Activated CD4-positive, CD25-positive, alpha-beta regulatory T cell treated with anti-CD3 and anti-CD28 coated beads, Interleukin-2, amount 50 U/mL, for 16 hours (primary cell): ENCODE results near the gene MCC.
"Not testable (repeated sequence)": the region's sequence is repeated elsewhere in the genome, so short reads cannot be mapped to it uniquely, and the experiment has no call there.

ENCODE experiments used
- DNase-seq: peaks from one replicate; pipeline ENCODE4 v3.0.0-alpha.2; 2020; ENCODE audit warnings: low read depth, low spot score

The MCC gene

DNA sequence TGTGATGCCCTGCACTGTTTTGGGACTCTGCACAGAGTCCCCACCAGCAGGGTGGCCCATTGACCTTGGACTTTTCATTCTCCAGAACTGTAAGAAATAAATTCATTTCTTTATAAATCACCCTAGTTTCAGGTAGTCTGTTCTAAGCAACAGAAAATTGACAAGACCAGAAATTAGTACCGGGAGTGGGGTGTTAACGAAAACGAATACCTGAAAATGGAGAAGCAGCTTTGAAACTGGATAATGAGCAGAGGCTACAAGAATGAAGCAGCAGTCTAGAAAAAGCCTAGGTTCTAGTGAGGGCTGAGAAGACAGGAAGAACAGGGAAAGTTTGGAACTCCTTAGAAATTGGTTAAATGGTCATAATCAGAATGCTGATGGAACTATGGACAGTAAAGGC lies 2.1 kb upstream of the MCC start:
- no peak for DNase-seq

GRCh38 chr5:113489299-113489698 lies 1.0 kb upstream of the MCC start:
- no peak for DNase-seq

DNA sequence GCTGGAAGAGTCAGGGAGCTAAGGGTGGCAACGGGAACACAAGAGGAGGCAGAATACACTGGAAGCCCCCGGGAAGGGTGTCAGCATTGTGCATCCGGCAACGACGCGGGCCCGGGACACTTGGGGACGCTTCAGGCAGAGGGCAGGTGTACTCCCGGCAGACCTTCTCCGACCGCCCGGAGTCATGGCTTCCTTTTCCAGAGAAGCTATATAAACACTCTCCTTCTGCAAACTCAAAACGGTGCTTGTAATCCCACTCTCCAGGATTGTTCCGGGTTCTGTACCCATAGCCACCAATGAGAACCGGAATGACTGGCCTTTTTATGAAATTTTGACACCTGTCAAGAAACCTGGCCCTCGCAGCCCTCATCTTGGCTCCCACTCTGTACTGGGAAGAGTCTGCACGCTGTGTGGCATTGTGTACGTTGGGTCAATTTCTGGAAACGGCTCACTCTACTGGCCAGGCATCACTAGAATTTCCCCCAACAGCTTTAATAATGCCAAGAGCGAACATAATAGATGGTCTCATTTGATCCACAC lies 462 bp upstream of the MCC start:
- DNase-seq, result no peak

DNA sequence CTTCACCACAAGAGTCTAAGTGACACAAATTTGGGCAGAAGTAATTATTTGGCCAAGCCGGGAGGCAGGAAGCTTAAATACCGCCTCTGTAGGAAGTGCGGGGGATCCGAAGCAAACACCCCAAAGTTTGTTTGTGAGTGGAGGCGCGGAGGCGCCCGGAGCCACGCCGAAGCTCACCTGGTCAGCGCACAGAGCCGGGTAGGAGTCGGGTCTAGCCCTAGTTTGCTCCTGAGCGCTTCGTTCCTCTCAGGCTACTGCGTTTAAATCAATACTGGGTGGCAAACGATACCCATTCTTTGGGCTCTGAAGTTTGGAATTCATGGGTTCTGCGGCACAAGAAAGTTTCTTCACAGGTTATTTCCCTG lies 855 bp downstream of the MCC start:
- DNase-seq, result no peak

GRCh38 chr5:113480243-113480642 lies 8.0 kb downstream of the MCC start:
- DNase-seq, result no peak

DNA sequence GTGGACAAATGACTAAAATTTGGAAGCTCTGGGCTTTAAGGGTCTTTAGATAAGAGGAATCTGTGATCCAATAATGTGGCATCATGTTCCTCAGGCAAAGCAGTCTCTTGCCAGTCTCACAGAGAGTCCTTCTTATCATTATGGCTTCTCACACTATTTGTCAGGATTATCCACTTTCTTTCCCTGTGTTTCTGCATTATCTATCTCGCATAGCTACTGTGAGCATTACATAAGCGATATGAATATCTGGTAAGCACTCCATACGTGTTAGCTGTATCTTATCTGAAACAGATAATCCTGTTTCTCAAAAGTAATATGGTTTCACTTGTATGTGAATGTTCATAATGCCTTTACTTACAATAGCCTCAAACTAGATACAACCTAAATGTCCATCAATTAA lies 9.6 kb downstream of the MCC start:
- no peak for DNase-seq

DNA sequence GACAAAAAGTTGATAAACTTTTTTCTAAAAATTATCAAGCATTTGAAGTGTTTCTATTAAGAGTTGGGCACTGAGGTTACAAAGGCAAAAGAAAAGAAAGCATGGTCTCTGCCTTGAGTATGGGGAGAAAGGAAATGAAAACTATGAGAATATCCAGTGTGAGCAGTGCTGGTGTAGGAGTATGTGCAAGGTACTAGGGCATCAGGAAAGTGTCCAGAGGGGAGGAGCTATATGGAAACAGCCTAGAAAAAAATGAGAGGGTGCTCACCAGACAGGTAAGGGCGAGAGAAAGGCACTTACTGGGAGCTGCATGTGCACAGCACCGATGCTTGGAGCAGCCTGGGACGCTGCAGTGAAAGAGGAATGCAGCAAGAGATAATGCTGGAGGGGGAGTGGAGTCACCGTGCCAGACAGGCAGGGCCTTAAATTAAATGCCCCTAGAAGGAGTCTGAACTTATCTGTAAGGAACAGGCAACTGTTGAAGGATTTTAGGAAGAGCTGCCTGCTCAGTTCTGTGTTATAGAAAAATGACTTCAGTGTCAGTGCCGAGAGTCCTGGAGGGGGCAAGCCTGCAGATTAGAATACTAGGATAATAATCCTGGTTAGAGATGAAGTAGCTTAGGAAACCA lies 14.0 kb downstream of the MCC start:
- no peak for DNase-seq

- no peak for DNase-seq
Measured at GRCh38 chr5:113463032-113463431, 25.2 kb downstream of the MCC start.

DNA sequence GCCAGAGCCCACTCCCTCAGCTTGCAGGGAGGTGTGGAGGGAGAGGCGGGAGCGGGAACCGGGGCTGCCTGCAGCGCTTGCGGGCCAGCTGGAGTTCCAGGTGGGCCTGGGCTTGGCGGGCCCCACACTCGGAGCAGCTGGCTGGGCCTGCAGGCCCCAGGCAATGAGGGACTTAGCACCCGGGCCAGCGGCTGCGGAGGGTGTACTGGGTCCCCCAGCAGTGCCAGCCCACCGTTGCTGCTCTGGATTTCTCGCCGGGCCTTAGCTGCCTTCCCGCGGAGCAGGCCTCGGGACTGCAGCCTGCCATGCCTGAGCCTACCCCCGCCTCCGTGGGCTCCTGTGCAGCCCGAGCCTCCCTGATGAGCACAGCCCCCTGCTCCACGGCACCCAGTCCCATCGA lies 31.1 kb downstream of the MCC start:
- not testable (repeated sequence) for DNase-seq

DNA sequence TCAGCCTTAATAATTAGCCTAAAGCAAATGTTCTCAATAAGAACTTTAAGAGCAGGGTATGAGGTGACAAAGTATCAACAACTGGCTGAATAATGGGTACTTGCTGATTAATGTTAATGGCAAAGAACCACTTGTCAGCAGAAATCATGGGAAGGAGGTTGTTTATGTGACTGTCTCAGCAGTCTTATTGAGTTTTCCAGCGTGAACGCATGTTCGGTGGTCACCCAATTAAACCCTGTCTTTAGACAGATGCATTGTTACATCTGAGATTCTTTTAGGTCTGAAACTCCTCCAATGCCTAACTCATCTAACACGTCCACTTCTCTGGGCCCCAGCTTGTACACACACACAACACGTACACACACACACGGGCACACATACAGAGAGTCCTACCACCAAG lies 35.3 kb downstream of the MCC start:
- no peak for DNase-seq

- no peak for DNase-seq
Measured at GRCh38 chr5:113451797-113452196, 36.5 kb downstream of the MCC start.

DNA sequence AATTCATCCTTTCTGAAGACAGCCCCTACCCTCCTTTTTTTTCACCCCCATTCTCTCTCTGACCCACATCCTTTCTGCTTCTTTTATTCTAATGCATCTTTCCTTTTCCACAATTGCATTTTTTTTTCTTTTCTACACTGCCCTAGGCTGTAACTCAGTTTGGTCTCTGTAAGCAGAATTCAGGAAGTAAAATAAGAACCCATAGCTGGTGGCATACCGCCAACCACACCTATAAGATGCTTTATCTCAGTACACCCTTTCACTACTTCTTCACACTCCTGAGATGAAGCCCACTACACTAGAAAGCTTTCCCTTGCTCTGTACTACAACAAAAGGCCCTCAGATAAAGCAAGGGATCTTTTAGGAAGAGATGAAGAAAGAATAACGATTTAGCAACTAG lies 37.3 kb downstream of the MCC start:
- no peak for DNase-seq

DNA sequence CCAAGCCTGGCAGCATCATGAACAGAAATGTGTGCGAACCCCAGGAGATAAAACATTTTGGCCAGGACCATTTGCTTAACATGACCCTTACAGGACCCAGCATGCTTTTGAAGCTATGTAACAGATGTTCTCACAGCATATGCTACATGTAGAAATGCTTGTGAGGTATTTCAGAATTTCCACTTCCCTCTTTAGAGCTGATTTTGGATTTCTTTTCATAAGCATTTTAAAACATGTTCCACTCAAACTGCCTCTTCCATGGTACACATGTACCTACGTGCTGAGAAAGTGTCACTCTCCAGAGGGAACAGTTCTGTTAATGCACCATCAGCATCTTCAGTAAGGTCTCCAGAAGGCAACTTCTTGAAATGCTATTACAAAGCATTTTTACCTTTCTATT lies 37.8 kb downstream of the MCC start:
- no peak for DNase-seq

GRCh38 chr5:113448252-113448651 lies 40.0 kb downstream of the MCC start:
- no peak for DNase-seq

GRCh38 chr5:113447498-113448050 lies 40.7 kb downstream of the MCC start:
- no peak for DNase-seq

DNA sequence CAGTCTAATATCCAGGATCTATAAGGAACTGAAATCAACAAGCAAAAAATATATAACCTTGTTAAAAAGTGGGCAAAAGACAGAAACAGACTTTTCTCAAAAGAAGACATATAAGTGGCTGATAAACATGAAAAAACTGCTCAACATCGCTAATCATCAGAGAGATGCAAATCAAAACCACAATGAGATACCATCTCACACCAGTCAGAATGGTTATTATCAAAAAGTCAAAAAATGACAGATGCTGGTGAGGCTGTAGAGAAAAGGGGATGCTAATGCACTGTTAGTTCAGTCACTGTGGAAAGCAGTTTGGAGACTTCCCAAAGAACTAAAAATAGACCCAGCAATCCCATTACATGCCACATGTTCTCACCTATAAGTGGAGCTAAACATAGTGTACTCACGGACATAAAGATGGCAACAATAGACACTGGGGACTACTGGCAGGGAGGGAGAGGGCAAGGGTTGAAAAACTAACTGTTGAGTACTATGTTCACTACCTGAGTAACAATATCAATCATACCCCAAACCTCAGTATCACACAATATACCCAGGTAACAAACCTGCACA lies 41.8 kb downstream of the MCC start:
- no peak for DNase-seq

DNA sequence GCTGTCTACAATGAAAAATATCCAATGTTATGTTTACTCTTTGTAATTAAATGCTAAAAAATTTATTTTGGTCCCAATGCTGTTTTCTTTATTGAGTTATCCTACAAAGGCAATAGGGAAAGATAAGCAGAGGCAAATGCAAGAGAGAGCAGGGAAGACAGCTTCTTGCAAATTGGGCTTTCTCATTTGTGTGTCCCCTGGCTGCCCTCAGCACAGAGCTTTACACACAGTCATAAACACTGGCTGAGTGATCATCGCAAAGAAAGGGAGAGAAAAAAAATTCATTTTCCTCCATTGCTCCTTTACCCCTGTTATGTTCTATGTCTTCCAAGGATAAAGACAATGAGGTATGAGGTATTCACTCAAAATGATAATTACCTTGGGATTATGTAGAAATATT lies 51.1 kb downstream of the MCC start:
- DNase-seq, result no peak

DNA sequence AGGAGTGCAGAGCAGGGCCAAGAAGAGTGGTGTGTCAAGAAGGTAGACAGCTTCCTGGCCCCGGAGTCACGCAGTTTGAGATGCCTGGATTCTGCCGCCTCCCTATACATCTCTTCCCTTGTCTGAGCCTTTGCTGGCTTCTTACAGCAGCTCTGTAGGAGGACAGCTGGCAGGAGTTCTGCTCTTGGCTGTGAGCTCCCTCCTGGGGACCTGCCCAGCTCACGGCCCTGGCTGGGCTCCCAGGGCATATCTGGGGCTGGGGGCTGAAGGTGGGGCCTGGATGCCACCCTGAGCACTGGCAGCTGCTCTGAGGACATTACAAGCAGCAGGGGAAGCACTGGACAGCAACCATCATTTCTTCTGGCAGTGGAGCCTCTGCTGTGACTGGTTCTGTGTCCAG lies 52.7 kb downstream of the MCC start:
- no peak for DNase-seq

DNA sequence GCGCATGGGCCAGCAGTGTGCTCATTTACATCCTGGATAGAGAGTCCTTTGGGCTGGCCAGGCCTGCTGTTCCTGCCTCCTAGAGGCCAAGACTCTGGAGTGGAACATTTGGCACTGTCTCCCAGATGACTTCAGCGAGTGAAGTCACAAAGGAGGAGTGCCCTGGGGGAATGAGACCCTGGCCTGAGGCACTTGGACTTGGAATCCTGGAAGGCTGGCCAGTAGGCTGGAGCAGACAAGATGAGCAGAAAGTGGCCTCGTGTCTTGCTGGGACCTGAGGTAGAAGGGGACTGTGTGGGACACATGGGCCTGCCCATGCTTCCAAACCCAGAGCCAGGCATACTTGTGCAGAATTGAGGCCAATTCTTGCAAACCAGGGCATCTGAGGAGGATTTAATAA lies 53.4 kb downstream of the MCC start, which contains the start of gene TSSK1B:
TSSK1B (minus strand) TSS at position 101 of the 400 bp plus-strand sequence. CDS start 150 bp downstream, outside the sequence.
- no peak for DNase-seq

GRCh38 chr5:113433862-113434612 lies 54.2 kb downstream of the MCC start:
- DNase-seq, result no peak

DNA sequence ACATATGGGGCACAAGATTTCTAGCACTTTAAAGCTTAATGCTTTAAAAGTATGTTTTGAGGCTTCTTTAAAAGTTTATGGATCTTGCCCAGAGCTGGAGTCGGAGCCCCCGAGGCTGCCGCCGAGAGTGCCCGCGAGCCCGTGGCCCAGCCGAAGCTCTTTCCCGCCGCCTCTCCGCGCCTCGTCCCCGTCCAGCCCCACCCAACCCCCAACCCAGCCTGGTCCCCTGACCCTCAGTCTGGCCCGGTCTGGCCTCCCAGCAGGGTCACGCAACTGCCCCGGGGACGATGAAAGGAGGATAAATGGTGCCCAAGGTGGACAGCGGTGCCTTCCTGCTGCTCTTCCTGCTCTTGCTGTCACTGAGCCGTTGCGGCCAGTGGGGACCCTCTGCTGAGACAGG lies 55.2 kb downstream of the MCC start:
- DNase-seq, result no peak

GRCh38 chr5:113427871-113428574 lies 60.2 kb downstream of the MCC start:
- DNase-seq, result no peak
